Measurements from ENCODE around the gene C1QA. TPM values are rescaled to one million over a fixed set of nuclear protein-coding genes. Genes with fewer than 3 reads are reported as not detected.

C1QA gene
- total and polyA plus RNA-seq, 2 of the 4 experiments (the other 2 are of a cell fraction) = not detected

GRCh38 chr1:22681556-22682276, 45.3 kb downstream of the C1QA start:
- TF ChIP-seq RCOR1 (IDR thresholded peaks at IDR 0.05; ENCODE audit: insufficient replicate concordance, low read length) (no peak), BHLHE40 (IDR thresholded peaks at IDR 0.05; ENCODE audit: low read depth, low read length) (no peak), POLR2A (IDR thresholded peaks at IDR 0.05; ENCODE audit: low read depth, low read length) (no peak), FOS (IDR thresholded peaks at IDR 0.05; ENCODE audit: low read depth, low read length) (no peak), CEBPB (IDR thresholded peaks at IDR 0.05; ENCODE audit: low read depth, low read length) (no peak), NFE2L2 (IDR thresholded peaks at IDR 0.05; ENCODE audit: low read depth, low read length) (no peak), MAZ (IDR thresholded peaks at IDR 0.05; ENCODE audit: borderline replicate concordance, low read depth, low read length) (no peak), CHD1 (IDR thresholded peaks at IDR 0.05; ENCODE audit: low read depth, low read length) (no peak), CTCF (conservative IDR thresholded peaks at IDR 0.05; ENCODE audit: low read depth, low read length) (no peak), RAD21 (IDR thresholded peaks at IDR 0.05; ENCODE audit: low read length) (no peak)
- CTCF ChIA-PET = no interaction called here
- Histone ChIP-seq H3K4ac (ENCODE audit: low read depth, low read length) (no peak overlapping the region), H3K4me2 (ENCODE audit: low read depth, low read length) (no peak overlapping the region), H4K5ac (ENCODE audit: low read depth, low read length) (no peak overlapping the region), H3K36me3 (ENCODE audit: control insufficient read depth, insufficient read depth, low read length) (no peaks in the 10 kb centered on the region), H4K20me1 (ENCODE audit: insufficient read depth, low read length) (no peaks in the 10 kb centered on the region), H2BK20ac (ENCODE audit: low read depth, low read length) (no peak overlapping the region), H3K4me1 (ENCODE audit: control insufficient read depth, insufficient read depth, low read length) (peaks cover 5% of the 10 kb centered on the region), H3K18ac (ENCODE audit: low read depth, low read length) (no peak overlapping the region), H3K56ac (ENCODE audit: extremely low read depth, insufficient read depth, low read length) (no peak overlapping the region), H3K23ac (ENCODE audit: low read depth, low read length) (no peak overlapping the region), H4K91ac (ENCODE audit: insufficient read depth, low read depth, low read length) (no peak overlapping the region), H4K8ac (ENCODE audit: low read depth in 2 of 2, low read length in 2 of 2) (no peak overlapping the region), H3K9me1 (ENCODE audit: insufficient read depth, low read length) (no peaks in the 10 kb centered on the region; the same call in 1 of the 2 replicates), H3K27ac (ENCODE audit: insufficient read depth, low read length) (no peak overlapping the region), H3K9ac (ENCODE audit: low read depth, low read length) (no peak overlapping the region), H2BK120ac (ENCODE audit: low read depth, low read length) (no peak overlapping the region), H3K79me1 (ENCODE audit: low read depth in 1 of 2, low read length in 2 of 2) (no peaks in the 10 kb centered on the region), H2AK5ac (ENCODE audit: low read depth, low read length) (no peak overlapping the region), H2AFZ (replicated peaks; ENCODE audit: low read length, poor library complexity) (no peak overlapping the region), H2BK15ac (ENCODE audit: low read depth, low read length) (no peak overlapping the region), H2BK5ac (ENCODE audit: low read depth, low read length, poor library complexity, severe bottlenecking) (no peak overlapping the region), H3K27me3 (ENCODE audit: control insufficient read depth, insufficient read depth, low read length) (peaks cover 19% of the 10 kb centered on the region), H3K14ac (replicated peaks; ENCODE audit: low read depth, low read length) (no peak overlapping the region), H2AK9ac (replicated peaks; ENCODE audit: low read depth, low read length, poor library complexity) (no peak overlapping the region), H3K9me3 (ENCODE audit: control insufficient read depth, insufficient read depth, low read length) (no peaks in the 10 kb centered on the region), H3K4me3 (ENCODE audit: insufficient read depth, low read depth, low read length) (no peak overlapping the region)
- in situ Hi-C loops (cut with MboI; ENCODE audit: low sequenced_read_pairs) = no loop called here
- POLR2A ChIA-PET (ENCODE audit: unreplicated experiment) = no interaction called here
- no TSS peak for BruUV-seq (replicated peaks)
- DNase-seq (no peak), ATAC-seq (ENCODE audit: low read depth) (no peak)
- WGBS, 2 experiments (ENCODE audit: extremely low coverage in 2 of 2, insufficient read length in 1 of 2) = 85% methylated on average over 5 of the region's 15 CpGs; no CpG with 5 or more reads in 1 of the 2 experiments
- dilution Hi-C loops (cut with HindIII; ENCODE audit: low sequenced_read_pairs, unreplicated experiment) = no loop called here
- intact Hi-C loops (cut with micrococcal nuclease) = no loop called here

Measured in IMR-90 (cell line).